Measurements from ENCODE around the gene ECHDC1. TPM values are rescaled to one million over a fixed set of nuclear protein-coding genes. Genes with fewer than 3 reads are reported as not detected.

Gene ECHDC1
- total RNA-seq, 4 donors from 2014 or later = 25.8 to 42.4 (median 34.6) TPM

DNA sequence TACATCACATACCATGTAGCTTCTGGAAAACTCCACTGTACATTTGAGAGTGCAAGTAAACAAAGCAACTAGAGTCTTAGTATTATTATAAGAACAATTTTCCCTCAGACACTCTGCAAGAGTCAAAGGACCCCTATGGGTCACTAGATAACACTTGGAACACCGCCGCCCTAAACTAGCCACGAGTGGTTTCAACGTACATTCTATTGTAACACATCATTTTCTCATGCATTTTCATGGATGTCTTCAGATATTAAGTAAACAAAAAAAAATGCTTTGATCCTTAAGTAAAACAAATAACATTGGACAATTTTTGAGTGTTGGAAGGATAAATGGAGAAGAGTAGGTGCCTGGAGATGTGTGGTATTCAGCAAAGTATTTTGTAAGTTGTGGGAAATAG, 79.9 kb downstream of the ECHDC1 start:
- DNase-seq (ENCODE audit: low spot score in 2 of 2) = no peak
- WGBS, 2 donors = 71 to 73% methylated on average over 4 of the region's 4 CpGs
- intact Hi-C loops (cut with DNase I; ENCODE audit: low total_unique reads) = no loop called here
- no peak for TF ChIP-seq POLR2A (IDR thresholded peaks at IDR 0.05)
- no peak overlapping the region for H3K4me3 ChIP-seq (ENCODE audit: low read depth, poor library complexity, severe bottlenecking)

DNA sequence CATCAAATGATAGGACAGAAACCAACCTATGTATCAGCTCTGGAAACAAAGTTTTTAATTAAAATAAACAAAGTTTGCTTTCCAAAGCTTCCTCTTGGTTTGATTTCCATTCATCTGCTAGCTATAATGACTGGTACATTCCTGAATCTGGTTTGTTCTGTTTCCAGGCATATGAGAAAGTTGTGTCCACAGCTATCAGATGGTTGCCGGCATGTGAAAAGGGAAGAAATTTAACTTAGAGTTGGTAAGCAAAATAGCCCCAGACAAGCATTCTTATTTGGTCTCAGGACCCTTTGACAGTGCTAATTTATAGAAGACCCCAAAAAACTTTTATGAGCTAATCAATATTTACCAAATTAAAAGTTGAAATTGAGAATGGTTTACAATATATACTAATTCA, 80.5 kb downstream of the ECHDC1 start:
- no peak overlapping the region for H3K4me3 ChIP-seq (ENCODE audit: low read depth, poor library complexity, severe bottlenecking)
- DNase-seq (ENCODE audit: low spot score in 2 of 2) = no peak
- intact Hi-C loops (cut with DNase I; ENCODE audit: low total_unique reads) = no loop called here
- WGBS, 2 donors = 80 to 88% methylated on average over 1 of the region's 1 CpG
- TF ChIP-seq CTCF (IDR thresholded peaks at IDR 0.05) (no peak), POLR2A (IDR thresholded peaks at IDR 0.05) (no peak)

- no peak overlapping the region for H3K4me3 ChIP-seq (ENCODE audit: low read depth, poor library complexity, severe bottlenecking)
- 91 to 94% methylated on average over 6 of the region's 6 CpGs for WGBS, 2 donors
- TF ChIP-seq POLR2A (IDR thresholded peaks at IDR 0.05) = no peak
- TF ChIP-seq CTCF (IDR thresholded peaks at IDR 0.05) = no peak
- no peak for DNase-seq (ENCODE audit: low spot score in 2 of 2)
- intact Hi-C loops (cut with DNase I; ENCODE audit: low total_unique reads) = no loop called here
Measured at GRCh38 chr6:127255286-127255685, 88.1 kb downstream of the ECHDC1 start.

GRCh38 chr6:127249621-127250020, 93.8 kb downstream of the ECHDC1 start:
- WGBS, 2 donors = 83 to 92% methylated on average over 1 of the region's 1 CpG
- intact Hi-C loops (cut with DNase I; ENCODE audit: low total_unique reads) = no loop called here
- no peak for DNase-seq (ENCODE audit: low spot score in 2 of 2)
- H3K4me3 ChIP-seq (ENCODE audit: low read depth, poor library complexity, severe bottlenecking) = no peak overlapping the region
- TF ChIP-seq POLR2A (IDR thresholded peaks at IDR 0.05) (no peak), CTCF (IDR thresholded peaks at IDR 0.05) (no peak)

GRCh38 chr6:127247114-127248096, 96.0 kb downstream of the ECHDC1 start:
- H3K4me3 ChIP-seq (ENCODE audit: low read depth, poor library complexity, severe bottlenecking) = no peak overlapping the region
- WGBS, 2 donors = 64 to 67% methylated on average over 4 of the region's 4 CpGs
- no peak for TF ChIP-seq CTCF (IDR thresholded peaks at IDR 0.05)
- TF ChIP-seq POLR2A (IDR thresholded peaks at IDR 0.05) = no peak
- intact Hi-C loops (cut with DNase I; ENCODE audit: low total_unique reads) = no loop called here
- DNase-seq (ENCODE audit: low spot score in 2 of 2) = no peak

DNA sequence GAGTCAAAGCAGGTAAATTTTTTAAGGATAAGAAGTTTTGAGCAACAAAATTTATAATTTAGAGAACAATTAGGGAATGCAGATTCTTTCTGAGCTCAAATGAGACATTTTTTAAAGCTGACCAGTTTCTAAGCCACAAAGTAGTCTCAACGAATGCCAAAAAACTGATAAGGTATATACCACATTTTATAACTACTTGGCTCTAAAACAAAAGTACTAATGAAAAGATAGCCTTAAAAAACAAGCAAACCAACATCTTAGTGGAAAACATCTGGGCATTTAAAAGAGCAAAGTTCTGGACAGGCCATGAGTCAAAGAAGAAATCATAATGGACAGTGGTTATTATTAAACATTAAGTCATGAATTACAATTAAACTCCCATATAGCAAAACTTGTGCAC, 99.9 kb downstream of the ECHDC1 start:
- no peak for TF ChIP-seq CTCF (IDR thresholded peaks at IDR 0.05)
- no peak for TF ChIP-seq POLR2A (IDR thresholded peaks at IDR 0.05)
- DNase-seq (ENCODE audit: low spot score in 2 of 2) = no peak
- 83 to 93% methylated on average over 1 of the region's 1 CpG for WGBS, 2 donors
- intact Hi-C loops (cut with DNase I; ENCODE audit: low total_unique reads) = no loop called here
- H3K4me3 ChIP-seq (ENCODE audit: low read depth, poor library complexity, severe bottlenecking) = no peak overlapping the region

Other genes with a start within 250 kb of the ECHDC1 start
- gene RSPO3, start 224.9 kb downstream of the ECHDC1 start, total RNA-seq = 1 to 10 TPM in 1 of 4 donors, under 1 TPM in 3; 0.15 to 1.5 (median 0.72) TPM
- gene RNF146, start 76.7 kb downstream of the ECHDC1 start, total RNA-seq = 10 to 100 TPM; 30.3 to 41.6 (median 35.1) TPM
- gene KIAA0408, start 115.8 kb upstream of the ECHDC1 start, total RNA-seq = 1 to 10 TPM in 3 of 4 donors, under 1 TPM in 1; 0.80 to 3.0 (median 1.8) TPM
- gene C6orf58, start 233.6 kb upstream of the ECHDC1 start, total RNA-seq = not detected

Measured in lower leg skin (tissue), 4 donors.